OCI-LY7 (cell line): Measurements from ENCODE around the gene TNIK. TPM values are rescaled to one million over a fixed set of nuclear protein-coding genes. Genes with fewer than 3 reads are reported as not detected.

ENCODE experiments used
- BruUV-seq: library from RNA; stranded (reverse); fragments of 400-500 nt; replicated peaks from 2 replicates; lab custom pipeline; 2021; lab: Mats Ljungman, UMichigan
- CTCF ChIA-PET: fragments of 300-600 bp; sonication (Branson Sonifier 250); formaldehyde crosslinking; loops from one replicate; lab custom pipeline; 2022; ENCODE audit warnings: antibody characterized with exemption; ENCODE audit not compliant: unreplicated experiment; lab: Charles Lee
- POLR2A ChIA-PET: fragments of 300-600 bp; sonication (Branson Sonifier 250); formaldehyde crosslinking; loops from one replicate; lab custom pipeline; 2022; ENCODE audit warnings: antibody characterized with exemption; lab: Charles Lee
- DNase-seq: peaks from one replicate; pipeline ENCODE4 v3.0.0-alpha.2; 2015; ENCODE audit warnings: low spot score
- H2AFZ ChIP-seq: fragments of 200-600 bp; sonication (generic), shearing (Covaris generic); 2 replicates; pipeline ENCODE4 v1.6.1; 2014; ENCODE audit warnings: mild to moderate bottlenecking, antibody characterized with exemption, low read length, moderate library complexity
- H3K27ac ChIP-seq: fragments of 200-600 bp; sonication (generic); 2 replicates; pipeline ENCODE4 v1.5.1; 2014; ENCODE audit warnings: mixed run types, low read depth, mild to moderate bottlenecking, moderate library complexity, low read length, inconsistent platforms; ENCODE audit not compliant: poor library complexity, severe bottlenecking
- H3K36me3 ChIP-seq: fragments of 200-600 bp; sonication (generic); 2 replicates; pipeline ENCODE4 v1.6.1; 2014; ENCODE audit warnings: mild to moderate bottlenecking, antibody characterized with exemption, low read length, moderate library complexity, mixed read lengths; ENCODE audit not compliant: insufficient read depth
- H3K4me1 ChIP-seq: fragments of 200-600 bp; sonication (generic); 2 replicates; pipeline ENCODE4 v1.5.1; 2014; ENCODE audit warnings: mild to moderate bottlenecking, low read length; ENCODE audit not compliant: insufficient read depth, poor library complexity, severe bottlenecking
- H3K4me2 ChIP-seq: fragments of 200-600 bp; sonication (generic); 2 replicates; pipeline ENCODE4 v1.6.1; 2014; ENCODE audit warnings: mild to moderate bottlenecking, low read length
- H3K4me3 ChIP-seq: fragments of 200-600 bp; sonication (generic); 2 replicates; pipeline ENCODE4 v1.5.1; 2014; ENCODE audit warnings: mild to moderate bottlenecking, low read depth, low read length; ENCODE audit not compliant: poor library complexity, severe bottlenecking
- H3K79me2 ChIP-seq: fragments of 200-600 bp; sonication (generic); 2 replicates; pipeline ENCODE4 v1.6.1; 2016; ENCODE audit warnings: low read depth, mild to moderate bottlenecking, low read length, moderate library complexity, mixed read lengths; ENCODE audit not compliant: insufficient read depth
- H3K9me2 ChIP-seq: fragments of 200-600 bp; sonication (generic); 2 replicates; pipeline ENCODE4 v1.6.1; 2016; ENCODE audit warnings: mild to moderate bottlenecking, low read length, mixed read lengths; ENCODE audit not compliant: insufficient read depth
- H3K9me3 ChIP-seq: fragments of 200-600 bp; sonication (generic); 2 replicates; pipeline ENCODE4 v1.6.1; 2014; ENCODE audit warnings: mild to moderate bottlenecking, mixed run types, low read length, mixed read lengths
- H4K20me1 ChIP-seq: fragments of 200-600 bp; sonication (generic); 2 replicates; pipeline ENCODE4 v1.6.1; 2014; ENCODE audit warnings: mild to moderate bottlenecking, antibody characterized with exemption, low read length, moderate library complexity, mixed read lengths; ENCODE audit not compliant: insufficient read depth
- EZH2phosphoT487 ChIP-seq: fragments of 200-600 bp; sonication (generic); IDR thresholded peaks from 2 replicates; pipeline ENCODE4 v1.6.1; 2018; ENCODE audit warnings: low read depth, borderline replicate concordance, mild to moderate bottlenecking, mixed run types, antibody characterized with exemption, low read length, moderate library complexity, mixed read lengths
- intact Hi-C: fragments of 100-400 bp; cut with micrococcal nuclease; formaldehyde crosslinking; loops from one replicate; pipeline ENCODE4 v1.10.0; 2022; ENCODE audit not compliant: unreplicated experiment
- total RNA-seq, 2 experiments: library from RNA; depleted of rRNA in 1 of 2; stranded (reverse); fragments of >200 nt in 1 of 2; shearing (Covaris generic) in 1 of 2; gene quantifications; 2 replicates each; pipeline ENCODE4 v1.2.3, GENCODE V29; 2014 to 2022
- TF ChIP-seq, protein P1 (sequence below): fragments of 200-600 bp; sonication (generic); conservative IDR thresholded peaks from 2 replicates; pipeline ENCODE4 v1.5.1; 2014; ENCODE audit warnings: mild to moderate bottlenecking, antibody characterized with exemption, low read length, moderate library complexity, mixed read lengths

The TNIK gene
- total RNA-seq, 2 experiments from 2014 or later = not detected

DNA sequence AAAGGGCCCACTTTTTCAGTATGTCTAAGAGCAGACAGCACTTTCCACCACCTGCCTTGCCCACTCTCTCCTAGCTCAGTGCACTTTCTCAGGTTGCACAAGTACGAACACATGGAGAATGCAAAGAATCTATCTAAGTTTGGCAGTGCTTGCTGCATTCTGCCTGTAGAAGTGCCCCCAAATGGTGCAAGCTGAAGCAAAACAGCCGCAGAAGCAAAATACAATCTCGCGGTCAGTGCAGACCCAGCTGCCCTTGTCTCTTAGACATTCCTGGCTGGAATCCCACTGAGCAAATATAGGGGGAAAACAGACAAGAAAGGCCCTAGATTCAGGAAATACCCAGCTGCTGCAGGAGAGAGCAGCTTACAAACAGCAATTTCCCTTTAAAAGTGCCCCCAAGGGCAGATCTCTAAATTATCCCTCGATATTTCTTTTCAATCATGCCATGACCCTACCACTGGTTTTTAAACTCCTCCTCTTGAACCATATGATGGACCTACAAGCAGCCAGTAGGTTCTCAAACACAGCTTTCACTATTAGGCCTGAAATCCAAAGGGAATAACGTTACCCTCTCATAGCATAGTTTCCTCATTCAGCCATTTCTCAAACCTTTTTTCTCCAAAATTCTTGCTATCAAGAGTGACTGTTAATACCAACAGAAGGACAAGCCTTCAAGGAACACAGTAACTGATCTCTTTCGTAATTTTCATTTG lies 67.0 kb downstream of the TNIK start:
- Histone ChIP-seq H2AFZ (no peak overlapping the region), H3K4me3 (no peak overlapping the region), H3K79me2 (no peaks in the 10 kb centered on the region), H3K4me1 (no peaks in the 10 kb centered on the region), H4K20me1 (no peaks in the 10 kb centered on the region), H3K36me3 (no peaks in the 10 kb centered on the region), H3K4me2 (no peak overlapping the region), H3K9me2 (no peaks in the 10 kb centered on the region), H3K9me3 (no peaks in the 10 kb centered on the region), H3K27ac (no peak overlapping the region)
- CTCF ChIA-PET = no interaction called here
- DNase-seq = no peak
- POLR2A ChIA-PET = no interaction called here
- intact Hi-C loops = no loop called here
- TF ChIP-seq, protein P1, sequence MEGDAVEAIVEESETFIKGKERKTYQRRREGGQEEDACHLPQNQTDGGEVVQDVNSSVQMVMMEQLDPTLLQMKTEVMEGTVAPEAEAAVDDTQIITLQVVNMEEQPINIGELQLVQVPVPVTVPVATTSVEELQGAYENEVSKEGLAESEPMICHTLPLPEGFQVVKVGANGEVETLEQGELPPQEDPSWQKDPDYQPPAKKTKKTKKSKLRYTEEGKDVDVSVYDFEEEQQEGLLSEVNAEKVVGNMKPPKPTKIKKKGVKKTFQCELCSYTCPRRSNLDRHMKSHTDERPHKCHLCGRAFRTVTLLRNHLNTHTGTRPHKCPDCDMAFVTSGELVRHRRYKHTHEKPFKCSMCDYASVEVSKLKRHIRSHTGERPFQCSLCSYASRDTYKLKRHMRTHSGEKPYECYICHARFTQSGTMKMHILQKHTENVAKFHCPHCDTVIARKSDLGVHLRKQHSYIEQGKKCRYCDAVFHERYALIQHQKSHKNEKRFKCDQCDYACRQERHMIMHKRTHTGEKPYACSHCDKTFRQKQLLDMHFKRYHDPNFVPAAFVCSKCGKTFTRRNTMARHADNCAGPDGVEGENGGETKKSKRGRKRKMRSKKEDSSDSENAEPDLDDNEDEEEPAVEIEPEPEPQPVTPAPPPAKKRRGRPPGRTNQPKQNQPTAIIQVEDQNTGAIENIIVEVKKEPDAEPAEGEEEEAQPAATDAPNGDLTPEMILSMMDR = no peak
- no peak for TF ChIP-seq EZH2phosphoT487
- BruUV-seq = no TSS peak

DNA sequence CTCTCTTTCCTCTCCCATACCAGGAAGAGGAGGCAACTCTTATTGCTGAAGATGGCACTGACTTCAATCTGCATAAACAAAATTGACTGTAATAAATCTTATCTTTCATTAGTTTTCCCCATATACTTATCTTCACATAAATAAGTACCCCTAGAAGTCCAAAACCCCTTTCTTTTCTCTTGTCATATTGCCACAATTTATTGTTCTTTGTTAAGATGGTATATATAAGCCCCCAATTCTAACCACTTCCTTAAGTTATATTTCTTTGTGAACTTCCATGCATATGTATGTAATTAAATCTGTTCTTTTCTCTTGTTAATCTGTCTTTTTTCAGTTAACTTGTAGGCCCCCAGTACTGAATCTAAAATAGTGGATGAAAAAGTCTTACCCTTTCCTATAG lies 68.8 kb downstream of the TNIK start:
- Histone ChIP-seq H3K9me2 (no peaks in the 10 kb centered on the region), H3K4me2 (no peak overlapping the region), H3K27ac (no peak overlapping the region), H3K9me3 (no peaks in the 10 kb centered on the region), H4K20me1 (no peaks in the 10 kb centered on the region), H3K36me3 (no peaks in the 10 kb centered on the region), H3K79me2 (no peaks in the 10 kb centered on the region), H2AFZ (no peak overlapping the region), H3K4me1 (no peaks in the 10 kb centered on the region), H3K4me3 (no peak overlapping the region)
- CTCF ChIA-PET = no interaction called here
- no peak for TF ChIP-seq EZH2phosphoT487
- BruUV-seq = no TSS peak
- no peak for DNase-seq
- intact Hi-C loops = no loop called here
- POLR2A ChIA-PET = no interaction called here

DNA sequence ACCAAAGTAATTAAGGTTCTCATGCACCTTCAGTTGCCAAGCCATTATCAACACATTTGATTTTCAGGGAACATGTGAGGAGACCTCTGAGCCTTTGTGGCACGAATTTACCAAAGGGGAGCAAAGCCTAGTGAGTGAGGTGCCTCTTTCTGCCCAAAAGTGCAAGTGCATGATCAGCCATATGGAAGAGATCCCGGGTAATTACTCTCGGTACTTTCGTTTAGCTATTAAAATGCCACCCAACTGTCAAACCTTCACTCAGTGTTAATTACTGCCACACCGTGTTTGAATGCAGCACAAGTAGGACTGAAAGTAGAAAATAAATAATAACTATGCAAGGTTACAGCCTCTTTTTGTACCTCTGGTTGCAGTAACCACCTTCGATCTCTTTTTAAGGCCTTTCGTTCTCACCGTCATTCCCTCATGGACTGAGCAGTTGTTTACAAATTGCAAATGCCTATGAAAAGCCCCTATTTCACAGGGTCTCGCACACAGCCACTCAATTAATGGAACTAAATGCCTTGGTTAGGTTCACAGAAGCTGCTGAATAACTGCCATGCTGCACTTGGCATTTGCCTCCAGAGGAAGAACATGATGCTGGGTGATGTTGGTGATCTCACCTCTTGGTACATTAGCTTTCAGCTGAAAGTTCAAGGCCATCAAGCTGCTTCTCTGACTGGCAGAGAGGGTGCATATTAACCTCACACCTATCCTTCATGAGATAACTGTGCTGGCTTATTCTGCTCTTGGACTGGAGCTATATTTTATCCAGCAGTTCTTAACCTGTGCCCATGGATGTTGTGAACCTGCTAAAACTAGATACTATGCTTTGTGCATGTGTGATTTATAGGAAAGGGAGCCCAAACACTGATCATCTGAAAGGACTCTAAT lies 69.9 kb downstream of the TNIK start:
- no peaks in the 10 kb centered on the region for H4K20me1 ChIP-seq
- CTCF ChIA-PET = interaction anchor here (0.6 kb wide), 1 partner anchor 204 kb away, joined by 3 read pairs; no protein-coding TSS in a partner anchor
- H3K4me2 ChIP-seq = no peak overlapping the region
- H2AFZ ChIP-seq = no peak overlapping the region
- POLR2A ChIA-PET = no interaction called here
- no peak for DNase-seq
- H3K79me2 ChIP-seq = no peaks in the 10 kb centered on the region
- H3K4me3 ChIP-seq = no peak overlapping the region
- TF ChIP-seq, protein P1 = no peak
- TF ChIP-seq EZH2phosphoT487 = no peak
- no peaks in the 10 kb centered on the region for H3K36me3 ChIP-seq
- no TSS peak for BruUV-seq
- H3K9me3 ChIP-seq = no peaks in the 10 kb centered on the region
- H3K4me1 ChIP-seq = no peaks in the 10 kb centered on the region
- no peaks in the 10 kb centered on the region for H3K9me2 ChIP-seq
- intact Hi-C loops = no loop called here
- no peak overlapping the region for H3K27ac ChIP-seq
